HG03457 (cell line): Measurements from ENCODE around the gene IL17A.
"Not testable (repeated sequence)": the region's sequence is repeated elsewhere in the genome, so short reads cannot be mapped to it uniquely, and the experiment has no call there.

Experiments used
- ATAC-seq: cut with Tn5 transposase; IDR thresholded peaks from one replicate; pipeline ENCODE4 v1.9.1; 2021; ENCODE audit warnings: moderate number of reproducible peaks; ENCODE audit not compliant: unreplicated experiment

The IL17A gene

GRCh38 chr6:52162940-52163908 lies 23.0 kb upstream of the IL17A start:
- no peak for ATAC-seq

GRCh38 chr6:52164319-52165094 lies 21.7 kb upstream of the IL17A start:
- no peak for ATAC-seq

- ATAC-seq: no peak
Observed at GRCh38 chr6:52167267-52167666, 18.9 kb upstream of the IL17A start.

- not testable (repeated sequence) for ATAC-seq
Observed at GRCh38 chr6:52168351-52168750, 17.8 kb upstream of the IL17A start.

GRCh38 chr6:52174118-52174517 lies 12.1 kb upstream of the IL17A start:
- no peak for ATAC-seq

- peak; percentile 61 for ATAC-seq
Observed at GRCh38 chr6:52176550-52176949, 9.6 kb upstream of the IL17A start.

GRCh38 chr6:52177961-52178360 lies 8.2 kb upstream of the IL17A start:
- no peak for ATAC-seq

- ATAC-seq: peak; percentile 52
Observed at GRCh38 chr6:52180787-52181558, 5.2 kb upstream of the IL17A start.

GRCh38 chr6:52183131-52183713 lies 3.0 kb upstream of the IL17A start:
- no peak for ATAC-seq

GRCh38 chr6:52186480-52186879 lies 305 bp downstream of the IL17A start:
- no peak for ATAC-seq

- no peak for ATAC-seq
Observed at GRCh38 chr6:52187098-52187497, 923 bp downstream of the IL17A start.

- ATAC-seq: no peak
Observed at GRCh38 chr6:52189974-52190373, 3.8 kb downstream of the IL17A start.

- no peak for ATAC-seq
Observed at GRCh38 chr6:52190409-52190808, 4.2 kb downstream of the IL17A start.

GRCh38 chr6:52191824-52192223 lies 5.6 kb downstream of the IL17A start:
- no peak for ATAC-seq

- ATAC-seq: no peak
Observed at GRCh38 chr6:52195886-52196285, 9.7 kb downstream of the IL17A start.

- not testable (repeated sequence) for ATAC-seq
Observed at GRCh38 chr6:52200088-52200487, 13.9 kb downstream of the IL17A start.

- no peak for ATAC-seq
Observed at GRCh38 chr6:52201046-52201445, 14.9 kb downstream of the IL17A start.

- ATAC-seq: no peak
Observed at GRCh38 chr6:52201493-52201892, 15.3 kb downstream of the IL17A start.

- ATAC-seq: no peak
Observed at GRCh38 chr6:52207066-52207465, 20.9 kb downstream of the IL17A start.

GRCh38 chr6:52208612-52209011 lies 22.4 kb downstream of the IL17A start:
- no peak for ATAC-seq

- ATAC-seq: no peak
Observed at GRCh38 chr6:52209770-52210169, 23.6 kb downstream of the IL17A start.
